HL-60 (cell line): Measurements from ENCODE around the gene DIP2C.

Experiments used
- GABPA ChIP-seq: IDR thresholded peaks from 2 replicates; pipeline ENCODE4 v1.6.1; 2012; ENCODE audit warnings: low read depth
- POLR2AphosphoS5 ChIP-seq: IDR thresholded peaks from 2 replicates; pipeline ENCODE4 v1.6.1; 2012; ENCODE audit warnings: low read depth
- TF ChIP-seq, protein P1 (sequence below): IDR thresholded peaks from one replicate; pipeline ENCODE4 v1.5.1; 2011; ENCODE audit warnings: low read length, control low read depth, inconsistent platforms; ENCODE audit not compliant: insufficient read depth

DNA sequence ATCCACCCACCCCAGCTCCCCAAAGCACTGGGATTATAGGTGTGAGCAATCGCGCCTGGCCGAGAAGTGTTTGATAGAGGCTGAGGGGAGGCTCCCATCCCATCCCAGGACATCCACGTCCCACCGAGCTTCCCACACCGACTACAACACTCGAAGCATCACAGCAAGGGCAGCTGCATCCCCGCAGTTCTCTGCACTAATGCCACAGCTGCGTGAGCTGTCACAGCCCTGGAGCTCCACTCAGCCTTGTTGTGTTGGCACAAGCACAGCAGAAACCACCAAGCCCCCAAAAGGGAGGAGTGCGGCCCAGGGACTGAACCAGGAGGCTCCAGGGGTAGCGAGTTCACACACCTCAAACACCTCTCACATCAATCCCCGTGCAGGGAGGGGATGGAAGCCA, 121.6 kb downstream of the DIP2C start:
- TF ChIP-seq POLR2AphosphoS5 (no peak), GABPA (no peak)
- TF ChIP-seq, protein P1, sequence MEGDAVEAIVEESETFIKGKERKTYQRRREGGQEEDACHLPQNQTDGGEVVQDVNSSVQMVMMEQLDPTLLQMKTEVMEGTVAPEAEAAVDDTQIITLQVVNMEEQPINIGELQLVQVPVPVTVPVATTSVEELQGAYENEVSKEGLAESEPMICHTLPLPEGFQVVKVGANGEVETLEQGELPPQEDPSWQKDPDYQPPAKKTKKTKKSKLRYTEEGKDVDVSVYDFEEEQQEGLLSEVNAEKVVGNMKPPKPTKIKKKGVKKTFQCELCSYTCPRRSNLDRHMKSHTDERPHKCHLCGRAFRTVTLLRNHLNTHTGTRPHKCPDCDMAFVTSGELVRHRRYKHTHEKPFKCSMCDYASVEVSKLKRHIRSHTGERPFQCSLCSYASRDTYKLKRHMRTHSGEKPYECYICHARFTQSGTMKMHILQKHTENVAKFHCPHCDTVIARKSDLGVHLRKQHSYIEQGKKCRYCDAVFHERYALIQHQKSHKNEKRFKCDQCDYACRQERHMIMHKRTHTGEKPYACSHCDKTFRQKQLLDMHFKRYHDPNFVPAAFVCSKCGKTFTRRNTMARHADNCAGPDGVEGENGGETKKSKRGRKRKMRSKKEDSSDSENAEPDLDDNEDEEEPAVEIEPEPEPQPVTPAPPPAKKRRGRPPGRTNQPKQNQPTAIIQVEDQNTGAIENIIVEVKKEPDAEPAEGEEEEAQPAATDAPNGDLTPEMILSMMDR: no peak
